Measurements from ENCODE around the gene PSTPIP2.

The PSTPIP2 gene

GRCh38 chr18:46060359-46060841 is 11.7 kb downstream of the PSTPIP2 start:
- no peak overlapping the region for H3K4me3 ChIP-seq (ENCODE audit: control insufficient read depth, low read depth, low read length)
- no peak for DNase-seq (ENCODE audit: low read depth)
- no peak for TF ChIP-seq CTCF (IDR thresholded peaks at IDR 0.05; ENCODE audit: control insufficient read depth, insufficient read depth, low read depth, low read length, missing control alignments)

GRCh38 chr18:46055838-46056230 is 16.2 kb downstream of the PSTPIP2 start:
- no peak for DNase-seq (ENCODE audit: low read depth)
- TF ChIP-seq CTCF (IDR thresholded peaks at IDR 0.05; ENCODE audit: control insufficient read depth, insufficient read depth, low read depth, low read length, missing control alignments): no peak
- H3K4me3 ChIP-seq (ENCODE audit: control insufficient read depth, low read depth, low read length): no peak overlapping the region

- no peak for TF ChIP-seq CTCF (IDR thresholded peaks at IDR 0.05; ENCODE audit: control insufficient read depth, insufficient read depth, low read depth, low read length, missing control alignments)
- H3K4me3 ChIP-seq (ENCODE audit: control insufficient read depth, low read depth, low read length): no peak overlapping the region
- DNase-seq (ENCODE audit: low read depth): no peak
These were observed 16.9 kb downstream of the PSTPIP2 start for GRCh38 chr18:46054956-46055837.

GRCh38 chr18:46053368-46054095 is 18.5 kb downstream of the PSTPIP2 start:
- TF ChIP-seq CTCF (IDR thresholded peaks at IDR 0.05; ENCODE audit: control insufficient read depth, insufficient read depth, low read depth, low read length, missing control alignments): no peak
- no peak for DNase-seq (ENCODE audit: low read depth)
- H3K4me3 ChIP-seq (ENCODE audit: control insufficient read depth, low read depth, low read length): no peak overlapping the region

- DNase-seq (ENCODE audit: low read depth): no peak
- H3K4me3 ChIP-seq (ENCODE audit: control insufficient read depth, low read depth, low read length): no peak overlapping the region
- TF ChIP-seq CTCF (IDR thresholded peaks at IDR 0.05; ENCODE audit: control insufficient read depth, insufficient read depth, low read depth, low read length, missing control alignments): no peak
These were observed 20.2 kb downstream of the PSTPIP2 start for GRCh38 chr18:46051731-46052461.

- H3K4me3 ChIP-seq (ENCODE audit: control insufficient read depth, low read depth, low read length): no peak overlapping the region
- no peak for TF ChIP-seq CTCF (IDR thresholded peaks at IDR 0.05; ENCODE audit: control insufficient read depth, insufficient read depth, low read depth, low read length, missing control alignments)
- no peak for DNase-seq (ENCODE audit: low read depth)
These were observed 21.8 kb downstream of the PSTPIP2 start for GRCh38 chr18:46050268-46050667.
